GM12872 (cell line): ENCODE data around the gene OR4C15.

Experiments used
- TF ChIP-seq, protein P1 (sequence below): IDR thresholded peaks from 3 replicates; pipeline ENCODE4 v1.5.1; 2011; ENCODE audit warnings: low read depth, mild to moderate bottlenecking, low read length, moderate library complexity; ENCODE audit not compliant: insufficient read depth

The OR4C15 gene

DNA sequence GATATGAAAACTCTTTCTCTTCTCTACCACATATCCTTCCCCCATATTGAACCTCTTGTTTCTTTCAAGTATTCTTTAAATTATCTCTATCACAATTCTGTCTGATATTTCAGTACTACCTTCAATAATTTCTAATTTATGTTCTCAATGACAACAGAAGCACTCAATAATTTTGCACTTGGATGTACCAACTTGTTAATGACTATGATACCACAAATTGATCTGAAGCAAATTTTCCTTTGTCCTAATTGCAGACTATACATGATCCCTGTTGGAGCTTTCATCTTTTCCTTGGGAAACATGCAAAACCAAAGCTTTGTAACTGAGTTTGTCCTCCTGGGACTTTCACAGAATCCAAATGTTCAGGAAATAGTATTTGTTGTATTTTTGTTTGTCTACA lies at the start of gene OR4C15:
Gene OR4C15, plus strand, starts transcription at position 301 of the 400 bp plus-strand sequence. Its CDS starts 0 bp downstream, at position 301.
- TF ChIP-seq, protein P1, sequence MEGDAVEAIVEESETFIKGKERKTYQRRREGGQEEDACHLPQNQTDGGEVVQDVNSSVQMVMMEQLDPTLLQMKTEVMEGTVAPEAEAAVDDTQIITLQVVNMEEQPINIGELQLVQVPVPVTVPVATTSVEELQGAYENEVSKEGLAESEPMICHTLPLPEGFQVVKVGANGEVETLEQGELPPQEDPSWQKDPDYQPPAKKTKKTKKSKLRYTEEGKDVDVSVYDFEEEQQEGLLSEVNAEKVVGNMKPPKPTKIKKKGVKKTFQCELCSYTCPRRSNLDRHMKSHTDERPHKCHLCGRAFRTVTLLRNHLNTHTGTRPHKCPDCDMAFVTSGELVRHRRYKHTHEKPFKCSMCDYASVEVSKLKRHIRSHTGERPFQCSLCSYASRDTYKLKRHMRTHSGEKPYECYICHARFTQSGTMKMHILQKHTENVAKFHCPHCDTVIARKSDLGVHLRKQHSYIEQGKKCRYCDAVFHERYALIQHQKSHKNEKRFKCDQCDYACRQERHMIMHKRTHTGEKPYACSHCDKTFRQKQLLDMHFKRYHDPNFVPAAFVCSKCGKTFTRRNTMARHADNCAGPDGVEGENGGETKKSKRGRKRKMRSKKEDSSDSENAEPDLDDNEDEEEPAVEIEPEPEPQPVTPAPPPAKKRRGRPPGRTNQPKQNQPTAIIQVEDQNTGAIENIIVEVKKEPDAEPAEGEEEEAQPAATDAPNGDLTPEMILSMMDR: no peak

DNA sequence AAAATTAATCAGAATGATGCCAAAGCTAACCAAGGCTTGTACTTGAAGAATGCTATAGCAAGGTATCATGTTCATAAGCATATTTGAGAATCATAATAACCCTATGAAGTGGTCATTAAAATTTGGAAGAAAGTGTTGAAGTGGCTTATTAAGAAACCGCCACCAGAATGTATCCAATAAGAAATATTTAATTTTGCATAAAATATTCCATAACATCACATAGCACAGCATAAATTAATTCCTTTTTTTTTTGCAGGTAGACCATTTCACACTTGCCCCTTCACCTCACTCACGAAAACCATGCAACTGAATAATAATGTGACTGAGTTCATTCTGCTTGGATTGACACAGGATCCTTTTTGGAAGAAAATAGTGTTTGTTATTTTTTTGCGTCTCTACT lies 17.6 kb downstream of the OR4C15 start, which contains the start of gene OR4C16:
Gene OR4C16, plus strand, starts transcription at position 301 of the 400 bp plus-strand sequence. Its CDS starts 0 bp downstream, at position 301.
- TF ChIP-seq, protein P1: no peak

GRCh38 chr11:55572548-55572947 lies 18.3 kb downstream of the OR4C15 start:
- TF ChIP-seq, protein P1: no peak
